Transverse colon (tissue), 4 donors: ENCODE results near the gene TJP3. TPM values are rescaled to one million over a fixed set of nuclear protein-coding genes. Genes with fewer than 3 reads are reported as not detected.

ENCODE experiments used
- DNase-seq: peaks from one replicate; pipeline ENCODE4 v3.0.0-alpha.2; 2019
- H3K27ac ChIP-seq, 4 donors: fragments of 200-600 bp; sonication (generic); 2 replicates each; pipeline ENCODE4 v1.5.1; 2016 to 2018; ENCODE audit warnings: inconsistent platforms in 4 of 4
- H3K27me3 ChIP-seq: fragments of 200-600 bp; sonication (generic); 2 replicates; pipeline ENCODE4 v1.5.1; 2017; ENCODE audit warnings: inconsistent platforms
- H3K36me3 ChIP-seq, 4 donors: fragments of 200-600 bp; sonication (generic); 2 replicates each; pipeline ENCODE4 v1.5.1; 2017 to 2019; ENCODE audit warnings: inconsistent platforms in 4 of 4
- H3K4me1 ChIP-seq, 4 donors: fragments of 200-600 bp; sonication (generic); 2 replicates each; pipeline ENCODE4 v1.5.1; 2017 to 2020; ENCODE audit warnings: inconsistent platforms in 4 of 4
- H3K4me3 ChIP-seq, 4 donors: fragments of 200-600 bp; sonication (generic); 1 replicate in 1 of 4; 2 replicates in 3 of 4; pipeline versions ENCODE4 v1.5.1 to v1.6.1; 2017 to 2019; ENCODE audit warnings: inconsistent platforms in 4 of 4
- H3K9me3 ChIP-seq, 2 donors: fragments of 200-600 bp; sonication (generic); 2 replicates each; pipeline ENCODE4 v1.5.1; 2017 to 2019; ENCODE audit warnings: inconsistent platforms in 2 of 2
- EP300 ChIP-seq: sonication (generic); formaldehyde crosslinking; IDR thresholded peaks from one replicate; pipeline ENCODE4 v1.6.1; 2017; ENCODE audit warnings: antibody characterized with exemption, low read depth
- POLR2A ChIP-seq: fragments of 450-650 bp; IDR thresholded peaks from one replicate; pipeline ENCODE4 v1.6.1; 2016; ENCODE audit warnings: antibody characterized with exemption, mild to moderate bottlenecking, moderate library complexity
- POLR2AphosphoS5 ChIP-seq, 3 donors: sonication (generic); formaldehyde crosslinking; IDR thresholded peaks; one replicate each; pipeline ENCODE4 v1.6.1; 2016; ENCODE audit warnings: antibody characterized with exemption in 3 of 3
- WGBS, 2 donors: methylation state at CpG; one replicate each; pipeline ENCODE4 v1.1.5; 2018; ENCODE audit warnings: low coverage in 1 of 2; 5-methylcytosine and 5-hydroxymethylcytosine counted together
- in situ Hi-C, 4 donors: fragments of 200-750 bp; cut with MboI; loops; one replicate each; pipeline versions ENCODE4 v1.15.0 to v1.15.1; 2017; ENCODE audit warnings: low sequenced_read_pairs in 3 of 4, low pct_ligation_motif_present in 1 of 4, low pct_unique_long_range_greater_than_20kb in 1 of 4
- intact Hi-C: fragments of 100-400 bp; cut with DNase I; formaldehyde crosslinking; loops from one replicate; pipeline ENCODE4 v1.15.1; 2023; ENCODE audit warnings: low total_unique reads
- total RNA-seq, 4 donors: library from RNA; depleted of rRNA; stranded (reverse); fragments of >200 nt; gene quantifications; one replicate each; pipeline ENCODE4 v1.1.0, GENCODE V29; 2016
- TF ChIP-seq, protein P1 (sequence below), 5 experiments: fragments of 200-600 bp in 3 of 5; fragments of 450-650 bp in 2 of 5; sonication (generic) in 3 of 5; IDR thresholded peaks; 1 replicate in 2 of 5; 2 replicates in 3 of 5; pipeline ENCODE4 v1.5.1; 2016 to 2017; ENCODE audit warnings: antibody characterized with exemption in 5 of 5, inconsistent platforms in 3 of 5, mild to moderate bottlenecking in 2 of 5, moderate library complexity in 1 of 5

TJP3 gene
- total RNA-seq, 4 donors from 2014 or later: 234 to 894 (median 282) TPM

DNA sequence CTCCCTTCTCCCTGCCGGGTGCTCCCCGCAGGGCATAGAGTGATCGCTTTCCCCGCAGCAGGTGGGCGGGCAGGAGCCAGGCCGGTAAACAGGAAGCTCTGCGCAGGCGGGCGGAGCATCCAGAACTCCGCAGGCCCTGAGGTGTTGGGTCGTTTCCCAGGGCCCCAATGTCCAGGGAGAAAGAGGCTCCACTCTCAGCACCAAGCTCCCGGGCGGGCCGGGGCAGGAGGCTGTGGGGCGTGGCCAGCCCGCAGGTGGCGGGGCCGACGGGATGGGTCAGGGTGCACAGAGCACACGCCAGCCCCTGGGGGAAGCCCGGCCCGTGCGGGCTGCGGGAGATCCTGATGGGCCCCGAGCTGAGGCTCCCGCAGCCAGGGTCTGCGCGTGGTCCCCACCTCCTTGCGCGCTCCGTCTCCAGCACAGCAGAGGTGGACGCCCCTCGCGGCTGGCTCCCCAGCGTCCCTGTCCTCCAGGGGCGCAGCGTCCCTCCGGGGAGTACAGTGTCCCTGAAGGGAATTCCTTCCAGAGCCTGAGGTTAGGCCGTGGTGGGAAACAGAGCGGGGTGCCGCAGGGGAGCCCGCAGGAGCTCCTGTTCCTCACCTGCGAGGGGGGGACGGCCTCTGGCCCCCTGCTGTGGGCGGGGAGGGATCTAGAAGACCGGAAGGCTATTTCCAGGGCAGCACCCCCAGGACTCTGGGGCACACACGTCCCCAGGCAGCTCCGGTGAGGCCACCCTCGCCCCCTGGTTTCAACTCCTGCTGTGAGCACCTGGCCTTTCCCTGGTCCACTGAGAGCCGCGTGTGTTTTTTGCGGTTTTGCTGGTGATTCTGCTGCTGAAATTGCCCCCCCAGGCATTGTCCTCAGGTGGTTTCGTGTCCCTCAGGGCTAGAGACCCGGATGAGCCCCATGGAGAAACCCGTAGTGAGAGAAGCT lies 20.1 kb upstream of the TJP3 start:
- H3K4me3 ChIP-seq: peak overlapping the region in 3 of 4 donors; percentile 18 to 40 (median 25)
- 51% methylated on average over 20 of the region's 55 CpGs; no CpG with 5 or more reads in 1 of the 2 donors for WGBS, 2 donors

DNA sequence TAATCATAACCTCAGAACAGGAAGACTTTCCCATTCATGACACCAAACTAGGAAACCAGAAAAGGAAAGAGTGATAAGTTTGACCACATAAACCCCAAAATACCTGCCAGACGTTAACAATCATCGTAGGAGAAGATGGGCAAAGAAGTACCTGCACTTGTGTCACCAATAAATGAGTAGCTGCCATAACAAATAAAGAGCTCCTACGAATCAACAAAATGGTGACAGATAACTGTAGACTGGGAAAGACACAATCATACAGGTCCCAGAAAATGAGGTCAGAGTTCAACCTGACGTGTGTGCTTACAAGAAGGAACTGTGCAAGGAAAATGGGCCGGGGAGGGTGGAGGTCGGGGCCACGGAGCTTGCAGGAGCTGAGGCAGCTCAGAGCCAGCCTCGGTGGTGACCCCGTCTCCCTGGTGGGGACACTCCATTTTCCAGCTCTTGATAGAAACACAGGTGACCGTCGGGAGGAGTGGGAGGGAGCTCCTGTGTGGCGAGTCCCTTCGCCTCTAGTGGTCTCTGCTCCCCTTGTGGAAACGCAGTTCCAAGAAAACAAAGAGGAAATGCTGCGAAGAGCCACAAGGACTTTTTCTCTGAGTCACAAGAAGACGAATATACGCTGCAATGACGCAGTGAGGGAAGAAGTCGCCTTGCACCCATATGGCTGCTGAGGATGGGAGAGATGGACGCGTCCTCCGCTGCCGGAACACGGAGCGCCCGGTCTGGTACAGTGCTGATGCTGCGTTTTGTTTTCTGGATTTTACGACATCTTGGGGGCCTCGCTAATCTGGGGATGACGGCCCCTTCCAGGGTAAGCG lies 17.4 kb upstream of the TJP3 start:
- Histone ChIP-seq H3K27me3 (no peaks in the 10 kb centered on the region), H3K27ac (peak overlapping the region in 1 of 4 donors; percentile 78), H3K4me1 (peaks cover 14 to 33% (median 22%) of the 10 kb centered on the region in 4 donors), H3K4me3 (no peak overlapping the region), H3K9me3 (no peaks in the 10 kb centered on the region), H3K36me3 (no peaks in the 10 kb centered on the region)
- intact Hi-C loops: no loop called here
- whole genome bisulfite sequencing, 2 donors: 83 to 90% methylated on average over 13 to 31 of the region's 31 CpGs
- no peak for TF ChIP-seq POLR2AphosphoS5 (IDR thresholded peaks at IDR 0.05)
- no peak for TF ChIP-seq EP300
- TF ChIP-seq POLR2A: no peak
- TF ChIP-seq, protein P1, sequence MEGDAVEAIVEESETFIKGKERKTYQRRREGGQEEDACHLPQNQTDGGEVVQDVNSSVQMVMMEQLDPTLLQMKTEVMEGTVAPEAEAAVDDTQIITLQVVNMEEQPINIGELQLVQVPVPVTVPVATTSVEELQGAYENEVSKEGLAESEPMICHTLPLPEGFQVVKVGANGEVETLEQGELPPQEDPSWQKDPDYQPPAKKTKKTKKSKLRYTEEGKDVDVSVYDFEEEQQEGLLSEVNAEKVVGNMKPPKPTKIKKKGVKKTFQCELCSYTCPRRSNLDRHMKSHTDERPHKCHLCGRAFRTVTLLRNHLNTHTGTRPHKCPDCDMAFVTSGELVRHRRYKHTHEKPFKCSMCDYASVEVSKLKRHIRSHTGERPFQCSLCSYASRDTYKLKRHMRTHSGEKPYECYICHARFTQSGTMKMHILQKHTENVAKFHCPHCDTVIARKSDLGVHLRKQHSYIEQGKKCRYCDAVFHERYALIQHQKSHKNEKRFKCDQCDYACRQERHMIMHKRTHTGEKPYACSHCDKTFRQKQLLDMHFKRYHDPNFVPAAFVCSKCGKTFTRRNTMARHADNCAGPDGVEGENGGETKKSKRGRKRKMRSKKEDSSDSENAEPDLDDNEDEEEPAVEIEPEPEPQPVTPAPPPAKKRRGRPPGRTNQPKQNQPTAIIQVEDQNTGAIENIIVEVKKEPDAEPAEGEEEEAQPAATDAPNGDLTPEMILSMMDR (IDR thresholded peaks at IDR 0.05): no peak
- in situ Hi-C loops: no loop called here
- no peak for DNase-seq

More for the DNA sequence above, 20.1 kb upstream of the TJP3 start:
- in situ Hi-C loops (no loop called here), intact Hi-C loops (no loop called here)
- no peaks in the 10 kb centered on the region for H3K27me3 ChIP-seq
- peak overlapping the region; percentile 42 to 61 (median 51) for H3K27ac ChIP-seq
- peaks cover 14 to 32% (median 25%) of the 10 kb centered on the region in 4 donors for H3K4me1 ChIP-seq
- peak; percentile 54 for DNase-seq
- no peaks in the 10 kb centered on the region for H3K36me3 ChIP-seq
- TF ChIP-seq, protein P1 (IDR thresholded peaks at IDR 0.05): no peak
- no peak for TF ChIP-seq EP300
- TF ChIP-seq POLR2A: no peak
- TF ChIP-seq POLR2AphosphoS5 (IDR thresholded peaks at IDR 0.05): no peak
- no peaks in the 10 kb centered on the region for H3K9me3 ChIP-seq

DNA sequence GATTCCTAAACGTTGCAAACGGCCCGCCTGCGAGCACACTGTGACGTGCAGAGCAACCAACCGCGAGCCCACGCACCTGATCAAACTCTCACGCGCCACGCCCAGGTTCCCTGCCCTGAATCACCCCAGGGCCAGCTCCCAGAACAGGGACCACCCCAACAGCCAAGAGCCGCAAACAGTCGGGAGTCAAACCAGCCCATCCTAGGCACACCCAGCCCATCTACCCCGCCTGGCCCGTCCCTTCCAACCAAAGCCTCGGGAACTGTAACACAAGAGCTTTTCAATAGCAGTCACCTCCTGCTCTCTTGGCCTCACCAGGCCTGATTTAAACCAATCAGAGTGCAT lies 16.8 kb upstream of the TJP3 start:
- Histone ChIP-seq H3K36me3 (no peaks in the 10 kb centered on the region), H3K4me3 (no peak overlapping the region), H3K9me3 (no peaks in the 10 kb centered on the region), H3K4me1 (peaks cover 14 to 32% (median 20%) of the 10 kb centered on the region in 4 donors), H3K27me3 (no peaks in the 10 kb centered on the region), H3K27ac (peak overlapping the region in 1 of 4 donors; percentile 78)
- TF ChIP-seq POLR2AphosphoS5 (IDR thresholded peaks at IDR 0.05) (no peak), POLR2A (no peak), EP300 (no peak)
- TF ChIP-seq, protein P1 (IDR thresholded peaks at IDR 0.05): no peak
- WGBS, 2 donors: 80 to 88% methylated on average over 3 to 16 of the region's 16 CpGs
- DNase-seq: no peak
- intact Hi-C loops: no loop called here
- in situ Hi-C loops: no loop called here

DNA sequence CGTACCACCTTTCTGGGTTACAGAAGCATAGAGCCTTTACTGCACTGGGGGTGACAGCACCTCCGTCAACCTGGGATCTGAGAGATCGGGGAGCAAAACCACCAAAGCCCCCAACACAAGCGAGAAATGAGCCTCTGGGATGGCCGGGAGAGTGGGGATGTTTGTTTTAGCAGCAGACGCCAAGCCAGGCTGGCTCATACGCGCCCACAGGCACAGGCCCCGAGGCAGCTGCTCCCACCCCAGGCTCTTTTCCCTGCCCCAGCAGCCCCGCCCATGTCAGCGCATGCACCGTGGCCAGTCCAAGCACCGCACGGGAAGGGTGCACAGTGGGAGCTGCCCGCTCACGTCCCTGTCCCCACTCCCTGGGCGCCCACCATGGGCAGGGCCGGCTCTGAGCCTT lies 16.5 kb upstream of the TJP3 start:
- peaks cover 14 to 29% (median 19%) of the 10 kb centered on the region in 4 donors for H3K4me1 ChIP-seq
- H3K36me3 ChIP-seq: no peaks in the 10 kb centered on the region
- TF ChIP-seq POLR2A (no peak), EP300 (no peak), POLR2AphosphoS5 (IDR thresholded peaks at IDR 0.05) (no peak)
- TF ChIP-seq, protein P1 (IDR thresholded peaks at IDR 0.05): no peak
- intact Hi-C loops: no loop called here
- WGBS, 2 donors: 98% methylated on average over 15 of the region's 18 CpGs; no CpG with 5 or more reads in 1 of the 2 donors
- no peak overlapping the region for H3K4me3 ChIP-seq
- no peaks in the 10 kb centered on the region for H3K9me3 ChIP-seq
- no peak for DNase-seq
- in situ Hi-C loops: no loop called here
- peak overlapping the region in 1 of 4 donors; percentile 78 for H3K27ac ChIP-seq
- H3K27me3 ChIP-seq: no peaks in the 10 kb centered on the region
